NCI-H2196 (cell line): ENCODE measurements around the gene DIAPH3.

Source experiments
- DNase-seq: peaks from one replicate; lab custom pipeline; 2025; ENCODE audit not compliant: unreplicated experiment; lab: John Stamatoyannopoulos, UW

DIAPH3 gene

GRCh38 chr13:59680429-59681024 lies 483.2 kb downstream of the DIAPH3 start:
- DNase-seq: no peak

GRCh38 chr13:59679254-59679653 lies 484.5 kb downstream of the DIAPH3 start:
- no peak for DNase-seq

GRCh38 chr13:59677966-59678814 lies 485.5 kb downstream of the DIAPH3 start:
- no peak for DNase-seq

GRCh38 chr13:59677430-59677829 lies 486.3 kb downstream of the DIAPH3 start:
- DNase-seq: no peak

GRCh38 chr13:59674616-59675015 lies 489.1 kb downstream of the DIAPH3 start:
- no peak for DNase-seq

- no peak for DNase-seq
These were observed 490.4 kb downstream of the DIAPH3 start for GRCh38 chr13:59673286-59673685.

GRCh38 chr13:59672445-59672844 lies 491.3 kb downstream of the DIAPH3 start:
- no peak for DNase-seq

- no peak for DNase-seq
These were observed 491.8 kb downstream of the DIAPH3 start for GRCh38 chr13:59671881-59672280.

- DNase-seq: no peak
These were observed 497.2 kb downstream of the DIAPH3 start for GRCh38 chr13:59666504-59666903.

- DNase-seq: no peak
These were observed 498.0 kb downstream of the DIAPH3 start for GRCh38 chr13:59665732-59666131.

GRCh38 chr13:59665184-59665583 lies 498.5 kb downstream of the DIAPH3 start:
- DNase-seq: no peak

GRCh38 chr13:59664586-59664985 lies 499.1 kb downstream of the DIAPH3 start:
- no peak for DNase-seq

GRCh38 chr13:59663707-59664106 lies 500.0 kb downstream of the DIAPH3 start:
- DNase-seq: no peak

- DNase-seq: no peak
These were observed 503.1 kb downstream of the DIAPH3 start for GRCh38 chr13:59660582-59660981.

GRCh38 chr13:59659981-59660380 lies 503.7 kb downstream of the DIAPH3 start:
- DNase-seq: no peak

- no peak for DNase-seq
These were observed 504.9 kb downstream of the DIAPH3 start for GRCh38 chr13:59658738-59659330.

- no peak for DNase-seq
These were observed 505.5 kb downstream of the DIAPH3 start for GRCh38 chr13:59658027-59658737.

GRCh38 chr13:59653916-59654315 lies 509.8 kb downstream of the DIAPH3 start:
- DNase-seq: no peak

GRCh38 chr13:59651479-59651878 lies 512.2 kb downstream of the DIAPH3 start:
- no peak for DNase-seq

GRCh38 chr13:59643906-59644626 lies 519.7 kb downstream of the DIAPH3 start:
- no peak for DNase-seq

- DNase-seq: no peak
These were observed 520.3 kb downstream of the DIAPH3 start for GRCh38 chr13:59643364-59643841.
